ENCODE results near the gene DIP2A. TPM values are rescaled to one million over a fixed set of nuclear protein-coding genes. Genes with fewer than 3 reads are reported as not detected.

Gene DIP2A
- total RNA-seq, 4 donors from 2014 or later, result 19.9 to 40.8 (median 31.1) TPM

DNA sequence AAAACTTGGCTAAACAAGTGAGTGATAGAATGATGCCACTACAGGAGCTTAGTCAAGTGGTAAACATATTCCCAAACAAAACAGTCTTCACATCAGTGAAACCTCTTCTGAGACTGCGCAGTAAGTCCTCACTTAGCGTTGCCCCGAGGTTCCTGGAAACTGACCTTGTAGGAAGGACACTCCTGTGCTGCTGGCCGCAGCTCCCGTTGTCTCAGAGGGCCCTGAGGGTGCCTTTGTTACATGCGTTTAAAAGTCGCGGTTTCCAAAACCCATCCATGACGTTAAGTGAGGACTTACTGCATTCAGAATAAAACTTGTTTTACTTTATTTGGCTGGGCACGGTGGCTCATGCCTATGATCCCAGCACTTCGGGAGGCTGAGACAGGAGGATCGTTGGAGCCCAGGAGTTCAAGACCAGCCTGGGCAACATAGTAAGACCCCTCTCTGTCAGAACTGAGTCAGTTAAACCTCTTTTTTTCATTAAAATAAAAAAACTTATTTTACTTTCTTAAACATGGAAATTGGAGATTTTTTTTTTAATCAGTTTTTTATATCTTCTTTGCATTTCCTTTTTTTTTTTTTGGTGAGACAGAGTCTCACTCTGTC lies 36.0 kb upstream of the DIP2A start:
- Histone ChIP-seq H3K4me3 (no peak overlapping the region), H3K9me3 (no peaks in the 10 kb centered on the region), H3K27me3 (no peaks in the 10 kb centered on the region), H3K4me1 (no peaks in the 10 kb centered on the region), H3K36me3 (peaks cover 0 to 86% of the 10 kb centered on the region in 2 donors), H3K27ac (no peak overlapping the region)
- no peak for ATAC-seq
- 93 to 94% methylated on average over 9 to 12 of the region's 12 CpGs for WGBS, 2 donors (ENCODE audit: low coverage in 1 of 2)
- TF ChIP-seq POLR2AphosphoS5 (IDR thresholded peaks at IDR 0.05) (no peak), EP300 (IDR thresholded peaks at IDR 0.05) (no peak), POLR2A (IDR thresholded peaks at IDR 0.05) (no peak)
- TF ChIP-seq, protein P1, sequence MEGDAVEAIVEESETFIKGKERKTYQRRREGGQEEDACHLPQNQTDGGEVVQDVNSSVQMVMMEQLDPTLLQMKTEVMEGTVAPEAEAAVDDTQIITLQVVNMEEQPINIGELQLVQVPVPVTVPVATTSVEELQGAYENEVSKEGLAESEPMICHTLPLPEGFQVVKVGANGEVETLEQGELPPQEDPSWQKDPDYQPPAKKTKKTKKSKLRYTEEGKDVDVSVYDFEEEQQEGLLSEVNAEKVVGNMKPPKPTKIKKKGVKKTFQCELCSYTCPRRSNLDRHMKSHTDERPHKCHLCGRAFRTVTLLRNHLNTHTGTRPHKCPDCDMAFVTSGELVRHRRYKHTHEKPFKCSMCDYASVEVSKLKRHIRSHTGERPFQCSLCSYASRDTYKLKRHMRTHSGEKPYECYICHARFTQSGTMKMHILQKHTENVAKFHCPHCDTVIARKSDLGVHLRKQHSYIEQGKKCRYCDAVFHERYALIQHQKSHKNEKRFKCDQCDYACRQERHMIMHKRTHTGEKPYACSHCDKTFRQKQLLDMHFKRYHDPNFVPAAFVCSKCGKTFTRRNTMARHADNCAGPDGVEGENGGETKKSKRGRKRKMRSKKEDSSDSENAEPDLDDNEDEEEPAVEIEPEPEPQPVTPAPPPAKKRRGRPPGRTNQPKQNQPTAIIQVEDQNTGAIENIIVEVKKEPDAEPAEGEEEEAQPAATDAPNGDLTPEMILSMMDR (IDR thresholded peaks at IDR 0.05), result no peak

DNA sequence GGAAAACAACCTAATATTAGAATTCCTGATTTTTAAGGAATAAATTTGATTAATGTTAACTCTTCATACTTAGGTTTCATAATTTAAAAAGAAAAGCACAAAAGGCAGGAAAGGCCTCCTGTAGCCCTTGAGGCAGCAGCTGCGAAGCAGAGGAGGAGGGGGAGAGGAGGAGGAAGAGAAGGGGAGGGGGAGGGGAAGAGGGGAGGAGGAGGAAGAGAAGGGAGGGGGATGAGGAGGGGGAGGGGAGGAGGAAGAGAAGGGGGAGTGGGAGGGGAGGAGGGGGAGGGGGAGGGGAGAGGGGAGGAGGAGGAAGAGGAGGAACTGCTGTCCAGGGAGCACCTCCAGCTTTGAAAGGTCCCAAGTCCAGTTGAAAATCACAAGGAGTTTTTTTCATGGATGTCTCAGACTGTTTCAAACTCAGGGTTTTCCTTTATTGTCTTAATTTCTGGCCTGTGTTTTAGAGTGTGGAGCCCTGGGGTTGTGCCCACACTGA lies 35.1 kb upstream of the DIP2A start:
- ATAC-seq, result no peak
- no peaks in the 10 kb centered on the region for H3K9me3 ChIP-seq
- no peak for TF ChIP-seq POLR2AphosphoS5 (IDR thresholded peaks at IDR 0.05)
- no peak for TF ChIP-seq POLR2A (IDR thresholded peaks at IDR 0.05)
- no peak for TF ChIP-seq EP300 (IDR thresholded peaks at IDR 0.05)
- TF ChIP-seq, protein P1 (IDR thresholded peaks at IDR 0.05), result no peak
- no peaks in the 10 kb centered on the region for H3K4me1 ChIP-seq
- WGBS, 2 donors (ENCODE audit: low coverage in 1 of 2), result no CpG with 5 or more reads among the region's 1 CpG
- peaks cover 0 to 88% of the 10 kb centered on the region in 2 donors for H3K36me3 ChIP-seq
- H3K27me3 ChIP-seq, result no peaks in the 10 kb centered on the region
- H3K4me3 ChIP-seq, result no peak overlapping the region
- H3K27ac ChIP-seq, result no peak overlapping the region

DNA sequence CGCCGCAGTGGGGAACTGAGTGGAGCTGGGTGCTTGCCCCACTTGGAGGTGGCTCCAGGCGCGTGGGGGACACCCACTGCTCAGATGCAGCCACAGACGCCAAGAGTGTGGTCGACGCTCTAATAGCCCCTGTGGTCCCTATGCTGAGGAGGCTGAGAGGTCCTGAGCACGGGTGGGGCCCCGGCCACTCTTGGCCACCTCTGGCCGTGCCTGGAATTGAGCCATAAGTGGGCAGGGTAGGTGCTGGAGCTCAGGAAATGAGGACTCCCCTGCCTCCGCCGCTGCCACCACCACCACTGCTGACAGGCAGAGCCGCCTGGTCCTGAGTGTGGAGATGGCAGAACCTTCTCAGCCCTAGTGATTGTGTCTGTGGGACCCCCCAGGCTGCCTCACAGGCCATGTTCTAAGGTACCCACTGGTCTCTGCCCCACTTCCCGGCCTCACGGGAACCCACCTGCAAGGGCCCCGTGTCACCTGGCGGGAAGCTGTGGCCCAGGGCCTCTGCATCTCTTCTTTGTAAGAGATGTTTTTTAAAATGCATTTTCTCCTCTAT lies 34.6 kb upstream of the DIP2A start:
- no peak for ATAC-seq
- TF ChIP-seq, protein P1 (IDR thresholded peaks at IDR 0.05), result no peak
- TF ChIP-seq POLR2A (IDR thresholded peaks at IDR 0.05) (no peak), EP300 (IDR thresholded peaks at IDR 0.05) (no peak), POLR2AphosphoS5 (IDR thresholded peaks at IDR 0.05) (no peak)
- Histone ChIP-seq H3K4me3 (no peak overlapping the region), H3K36me3 (peaks cover 0 to 88% of the 10 kb centered on the region in 2 donors), H3K27me3 (no peaks in the 10 kb centered on the region), H3K9me3 (no peaks in the 10 kb centered on the region), H3K4me1 (no peaks in the 10 kb centered on the region), H3K27ac (no peak overlapping the region)
- 88 to 92% methylated on average over 4 to 5 of the region's 17 CpGs for WGBS, 2 donors (ENCODE audit: low coverage in 1 of 2)

DNA sequence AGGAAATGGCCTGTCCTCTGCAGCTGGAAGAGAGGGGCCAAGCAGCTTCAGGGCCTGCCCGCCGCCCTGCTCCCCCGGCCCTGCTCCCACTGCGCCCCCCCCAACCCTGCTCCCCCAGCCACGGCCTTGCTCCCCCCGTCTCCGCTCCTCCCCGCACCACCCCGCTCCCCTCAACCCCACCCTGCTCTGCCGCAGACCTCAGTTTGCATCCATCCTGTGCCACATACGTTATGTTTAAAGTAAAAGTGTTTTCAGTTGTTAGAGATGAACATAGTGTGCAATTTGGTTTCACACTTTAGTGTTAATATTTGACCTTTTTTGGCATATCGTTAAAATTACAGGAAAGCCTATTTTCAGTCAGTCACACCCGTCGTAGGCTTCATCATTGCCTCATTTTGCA lies 34.1 kb upstream of the DIP2A start:
- WGBS, 2 donors (ENCODE audit: low coverage in 1 of 2), result 78 to 93% methylated on average over 3 to 5 of the region's 14 CpGs
- no peak overlapping the region for H3K4me3 ChIP-seq
- no peaks in the 10 kb centered on the region for H3K27me3 ChIP-seq
- no peaks in the 10 kb centered on the region for H3K4me1 ChIP-seq
- peaks cover 0 to 88% of the 10 kb centered on the region in 2 donors for H3K36me3 ChIP-seq
- TF ChIP-seq, protein P1 (IDR thresholded peaks at IDR 0.05), result no peak
- TF ChIP-seq EP300 (IDR thresholded peaks at IDR 0.05) (no peak), POLR2A (IDR thresholded peaks at IDR 0.05) (no peak), POLR2AphosphoS5 (IDR thresholded peaks at IDR 0.05) (no peak)
- ATAC-seq, result no peak
- no peak overlapping the region for H3K27ac ChIP-seq
- no peaks in the 10 kb centered on the region for H3K9me3 ChIP-seq

DNA sequence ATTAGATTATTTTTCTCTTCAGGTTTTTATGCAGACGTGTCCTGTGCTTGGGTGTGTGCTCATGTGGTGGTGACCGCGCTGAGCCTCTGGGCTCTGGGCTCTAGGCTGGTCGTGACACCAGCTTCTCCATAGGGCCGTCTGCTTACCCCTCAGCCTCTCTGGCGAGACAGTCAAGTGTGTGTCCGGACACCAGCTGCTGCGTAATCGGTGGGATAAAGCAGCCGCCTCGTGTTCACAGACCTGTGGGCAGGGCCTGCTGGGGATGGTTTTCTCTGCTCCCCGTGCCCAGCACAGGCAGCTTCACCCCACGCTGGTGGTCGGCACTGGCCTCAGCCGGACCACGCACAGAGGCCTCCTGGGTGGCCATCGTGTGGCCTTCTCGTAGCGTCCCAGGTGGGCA lies 33.6 kb upstream of the DIP2A start:
- Histone ChIP-seq H3K4me3 (no peak overlapping the region), H3K36me3 (peaks cover 0 to 88% of the 10 kb centered on the region in 2 donors), H3K27me3 (no peaks in the 10 kb centered on the region), H3K9me3 (no peaks in the 10 kb centered on the region), H3K4me1 (no peaks in the 10 kb centered on the region), H3K27ac (no peak overlapping the region)
- ATAC-seq, result no peak
- 80 to 96% methylated on average over 1 to 3 of the region's 19 CpGs for WGBS, 2 donors (ENCODE audit: low coverage in 1 of 2)
- TF ChIP-seq, protein P1 (IDR thresholded peaks at IDR 0.05), result no peak
- TF ChIP-seq POLR2AphosphoS5 (IDR thresholded peaks at IDR 0.05) (no peak), EP300 (IDR thresholded peaks at IDR 0.05) (no peak), POLR2A (IDR thresholded peaks at IDR 0.05) (no peak)

Data from gastroesophageal sphincter (tissue), 4 donors.